ENCODE results near the gene PIKFYVE.

PIKFYVE gene

DNA sequence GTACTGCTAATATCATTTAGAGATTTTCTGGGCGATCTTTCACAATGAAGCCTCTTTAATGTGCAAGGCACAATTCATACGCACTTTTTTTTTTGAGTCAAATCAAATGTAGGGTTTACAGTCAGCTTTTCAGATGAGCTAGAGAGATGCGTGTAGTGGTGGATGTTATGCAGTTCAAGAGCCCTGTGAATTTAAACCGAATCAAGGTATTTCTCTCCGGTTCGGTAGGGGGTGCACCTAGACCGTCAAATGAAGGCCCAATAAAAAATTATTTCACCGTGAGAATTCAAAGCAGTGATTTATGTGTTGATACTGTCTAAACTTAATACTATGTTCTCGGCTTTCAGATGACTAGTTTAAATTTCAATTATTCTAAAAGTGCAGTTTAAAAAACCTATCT lies 141.6 kb downstream of the PIKFYVE start:
- peak; percentile 16 for DNase-seq (ENCODE audit: low read depth, low spot score)
- H3K4me3 ChIP-seq (ENCODE audit: low read depth, low read length), result no peak overlapping the region
- TF ChIP-seq, protein P1, sequence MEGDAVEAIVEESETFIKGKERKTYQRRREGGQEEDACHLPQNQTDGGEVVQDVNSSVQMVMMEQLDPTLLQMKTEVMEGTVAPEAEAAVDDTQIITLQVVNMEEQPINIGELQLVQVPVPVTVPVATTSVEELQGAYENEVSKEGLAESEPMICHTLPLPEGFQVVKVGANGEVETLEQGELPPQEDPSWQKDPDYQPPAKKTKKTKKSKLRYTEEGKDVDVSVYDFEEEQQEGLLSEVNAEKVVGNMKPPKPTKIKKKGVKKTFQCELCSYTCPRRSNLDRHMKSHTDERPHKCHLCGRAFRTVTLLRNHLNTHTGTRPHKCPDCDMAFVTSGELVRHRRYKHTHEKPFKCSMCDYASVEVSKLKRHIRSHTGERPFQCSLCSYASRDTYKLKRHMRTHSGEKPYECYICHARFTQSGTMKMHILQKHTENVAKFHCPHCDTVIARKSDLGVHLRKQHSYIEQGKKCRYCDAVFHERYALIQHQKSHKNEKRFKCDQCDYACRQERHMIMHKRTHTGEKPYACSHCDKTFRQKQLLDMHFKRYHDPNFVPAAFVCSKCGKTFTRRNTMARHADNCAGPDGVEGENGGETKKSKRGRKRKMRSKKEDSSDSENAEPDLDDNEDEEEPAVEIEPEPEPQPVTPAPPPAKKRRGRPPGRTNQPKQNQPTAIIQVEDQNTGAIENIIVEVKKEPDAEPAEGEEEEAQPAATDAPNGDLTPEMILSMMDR (IDR thresholded peaks at IDR 0.05; ENCODE audit: low read depth, low read length), result peak; percentile 20
- in situ Hi-C loops (cut with HindIII; ENCODE audit: low sequenced_read_pairs), result no loop called here
